A673 (cell line): ENCODE measurements around the gene RFX2.

ENCODE experiments used
- EZH2 ChIP-seq: fragments of 200-600 bp; sonication (generic); IDR thresholded peaks from 2 replicates; pipeline ENCODE4 v1.6.1; 2017; ENCODE audit warnings: borderline replicate concordance, low read depth, mild to moderate bottlenecking, mixed read lengths, antibody characterized with exemption, low read length; ENCODE audit not compliant: poor library complexity, severe bottlenecking
- TF ChIP-seq, protein P1 (sequence below): fragments of 300-800, 200-600 bp; sonication (generic); conservative IDR thresholded peaks from 2 replicates; pipeline ENCODE4 v1.5.1; 2017; ENCODE audit warnings: low read depth, mild to moderate bottlenecking, antibody characterized with exemption, low read length, moderate library complexity, mixed read lengths

DNA sequence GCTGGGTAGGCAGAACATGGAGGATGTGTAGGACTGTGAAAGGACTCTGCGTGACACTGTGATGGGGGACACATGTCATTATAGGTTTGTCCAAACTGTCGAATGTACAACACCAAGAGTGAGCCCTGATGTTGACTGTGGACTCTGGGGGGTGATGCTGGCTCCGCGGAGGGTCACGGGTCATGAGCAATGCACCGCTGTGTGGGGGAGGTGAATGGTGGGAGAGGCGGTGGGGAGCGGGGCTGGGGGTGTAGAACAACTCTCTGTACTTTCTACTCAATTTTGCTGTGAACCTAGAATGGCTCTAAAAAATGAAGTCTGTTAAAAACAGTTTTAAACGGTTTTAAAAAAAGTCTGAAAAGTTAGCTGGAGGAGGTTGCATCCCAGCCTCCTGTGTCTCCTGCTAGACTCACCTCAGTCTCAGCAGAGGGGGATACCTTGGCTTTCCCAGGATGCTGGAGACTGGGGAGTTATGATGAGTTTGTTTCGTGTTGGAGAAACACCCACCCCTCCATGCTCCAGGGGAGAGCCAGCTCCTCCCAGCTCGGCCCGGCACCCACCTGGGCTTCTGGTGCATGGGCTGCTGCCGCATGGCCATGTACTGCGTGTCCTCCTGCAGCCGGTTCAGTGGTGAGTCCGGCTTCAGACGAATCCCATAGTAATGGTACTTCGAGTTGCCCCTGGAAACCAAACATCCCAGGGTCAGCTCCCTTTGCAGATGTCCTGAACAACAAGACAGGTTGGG lies 97.7 kb downstream of the RFX2 start:
- no peak for TF ChIP-seq EZH2
- TF ChIP-seq, protein P1, sequence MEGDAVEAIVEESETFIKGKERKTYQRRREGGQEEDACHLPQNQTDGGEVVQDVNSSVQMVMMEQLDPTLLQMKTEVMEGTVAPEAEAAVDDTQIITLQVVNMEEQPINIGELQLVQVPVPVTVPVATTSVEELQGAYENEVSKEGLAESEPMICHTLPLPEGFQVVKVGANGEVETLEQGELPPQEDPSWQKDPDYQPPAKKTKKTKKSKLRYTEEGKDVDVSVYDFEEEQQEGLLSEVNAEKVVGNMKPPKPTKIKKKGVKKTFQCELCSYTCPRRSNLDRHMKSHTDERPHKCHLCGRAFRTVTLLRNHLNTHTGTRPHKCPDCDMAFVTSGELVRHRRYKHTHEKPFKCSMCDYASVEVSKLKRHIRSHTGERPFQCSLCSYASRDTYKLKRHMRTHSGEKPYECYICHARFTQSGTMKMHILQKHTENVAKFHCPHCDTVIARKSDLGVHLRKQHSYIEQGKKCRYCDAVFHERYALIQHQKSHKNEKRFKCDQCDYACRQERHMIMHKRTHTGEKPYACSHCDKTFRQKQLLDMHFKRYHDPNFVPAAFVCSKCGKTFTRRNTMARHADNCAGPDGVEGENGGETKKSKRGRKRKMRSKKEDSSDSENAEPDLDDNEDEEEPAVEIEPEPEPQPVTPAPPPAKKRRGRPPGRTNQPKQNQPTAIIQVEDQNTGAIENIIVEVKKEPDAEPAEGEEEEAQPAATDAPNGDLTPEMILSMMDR = no peak
